PC-3 (cell line): ENCODE results near the gene PKIG. TPM values are rescaled to one million over a fixed set of nuclear protein-coding genes. Genes with fewer than 3 reads are reported as not detected.

Source experiments
- ATAC-seq: fragments of 200-7000 bp; cut with Tn5 transposase; 2 replicates; pipeline ENCODE4 v1.9.1; 2020; ENCODE audit warnings: mild to moderate bottlenecking, moderate library complexity
- BruUV-seq: library from RNA; stranded (reverse); fragments of 400-500 nt; replicated peaks from 2 replicates; lab custom pipeline; 2021; lab: Mats Ljungman, UMichigan
- CTCF ChIA-PET: fragments of 300-600 bp; sonication (Branson Sonifier 250); formaldehyde crosslinking; loops from one replicate; lab custom pipeline; 2022; ENCODE audit warnings: antibody characterized with exemption; lab: Charles Lee
- POLR2A ChIA-PET: fragments of 300-600 bp; sonication (Branson Sonifier 250); formaldehyde crosslinking; loops from one replicate; lab custom pipeline; 2022; ENCODE audit warnings: antibody characterized with exemption; ENCODE audit not compliant: unreplicated experiment; lab: Charles Lee
- DNase-seq: peaks from one replicate; pipeline ENCODE4 v3.0.0-alpha.2; 2015
- H2AFZ ChIP-seq: fragments of 300-600 bp; sonication (generic); 2 replicates; pipeline ENCODE4 v1.6.0; 2016; ENCODE audit warnings: antibody characterized with exemption, low read length
- H3F3A ChIP-seq: fragments of 300-600 bp; sonication (generic); one replicate; pipeline ENCODE4 v1.6.0; 2017; ENCODE audit warnings: antibody characterized with exemption, low read length, control low read depth, mild to moderate bottlenecking; ENCODE audit not compliant: unreplicated experiment
- H3K27ac ChIP-seq: fragments of 300-600 bp; sonication (generic); 2 replicates; pipeline ENCODE4 v1.5.1; 2016; ENCODE audit warnings: mild to moderate bottlenecking, low read length
- H3K27me3 ChIP-seq: fragments of 300-600 bp; sonication (generic); 2 replicates; pipeline ENCODE4 v1.6.1; 2016; ENCODE audit warnings: low read length, mixed read lengths
- H3K36me3 ChIP-seq: fragments of 300-600 bp; sonication (generic); 2 replicates; pipeline ENCODE4 v1.6.1; 2016; ENCODE audit warnings: low read depth, mixed run types, low read length, mixed read lengths
- H3K4me1 ChIP-seq: fragments of 300-600 bp; sonication (generic); 2 replicates; pipeline ENCODE4 v1.5.1; 2016; ENCODE audit warnings: low read length; ENCODE audit not compliant: insufficient read depth
- H3K4me2 ChIP-seq: fragments of 300-600 bp; sonication (generic); 2 replicates; pipeline ENCODE4 v1.6.0; 2016; ENCODE audit warnings: low read length
- H3K4me3 ChIP-seq: fragments of 300-600 bp; sonication (generic); 2 replicates; pipeline ENCODE4 v1.5.1; 2016; ENCODE audit warnings: mild to moderate bottlenecking, low read length, mixed read lengths
- H3K79me2 ChIP-seq: fragments of 300-600 bp; sonication (generic); 2 replicates; pipeline ENCODE4 v1.6.1; 2017; ENCODE audit warnings: low read length, mixed read lengths
- H3K9ac ChIP-seq: fragments of 300-600 bp; sonication (generic); 2 replicates; pipeline ENCODE4 v1.6.0; 2016; ENCODE audit warnings: mild to moderate bottlenecking, low read length
- H3K9me2 ChIP-seq: fragments of 300-600 bp; sonication (generic); replicated peaks from 2 replicates; pipeline ENCODE4 v1.6.1; 2016; ENCODE audit warnings: mixed run types, low read length, mixed read lengths
- H3K9me3 ChIP-seq: fragments of 300-600 bp; sonication (generic); 2 replicates; pipeline ENCODE4 v1.6.1; 2016; ENCODE audit warnings: low read length, mixed read lengths
- H4K20me1 ChIP-seq: fragments of 300-600 bp; sonication (generic); 2 replicates; pipeline ENCODE4 v1.6.1; 2016; ENCODE audit warnings: low read length, mixed read lengths
- CTCF ChIP-seq: fragments of 300-600 bp; sonication (generic); conservative IDR thresholded peaks from 2 replicates; pipeline ENCODE4 v1.5.1; 2017; ENCODE audit warnings: antibody characterized with exemption, low read depth, mild to moderate bottlenecking, low read length
- EZH2 ChIP-seq: fragments of 300-600 bp; sonication (generic); IDR thresholded peaks from one replicate; pipeline ENCODE4 v1.6.1; 2017; ENCODE audit warnings: antibody characterized with exemption, mild to moderate bottlenecking, low read length; ENCODE audit not compliant: unreplicated experiment
- EZH2phosphoT487 ChIP-seq: fragments of 300-600 bp; sonication (generic); IDR thresholded peaks from 2 replicates; pipeline ENCODE4 v1.6.1; 2018; ENCODE audit warnings: mild to moderate bottlenecking, antibody characterized with exemption, low read length, borderline replicate concordance
- intact Hi-C: fragments of 100-400 bp; cut with micrococcal nuclease; formaldehyde crosslinking; loops from 2 replicates; pipeline ENCODE4 v1.9.0; 2023
- total RNA-seq: library from RNA; depleted of rRNA; stranded (reverse); fragments of >200 nt; gene quantifications from 2 replicates; pipeline ENCODE4 v1.2.3, GENCODE V29; 2014

PKIG gene
- total RNA-seq, 1 experiment from 2014 or later = 47.5 TPM

GRCh38 chr20:44615169-44615791 lies 32.9 kb downstream of the PKIG start:
- no TSS peak for BruUV-seq
- no peaks in the 10 kb centered on the region for H3K27me3 ChIP-seq
- no peak overlapping the region for H3K27ac ChIP-seq
- H3K4me1 ChIP-seq = no peaks in the 10 kb centered on the region
- H3K9me3 ChIP-seq = no peaks in the 10 kb centered on the region
- H3K9ac ChIP-seq = no peak overlapping the region
- H3F3A ChIP-seq = no peaks in the 10 kb centered on the region
- H3K4me3 ChIP-seq = no peak overlapping the region
- ATAC-seq (no peak), DNase-seq (no peak)
- POLR2A ChIA-PET = no interaction called here
- TF ChIP-seq CTCF = no peak
- CTCF ChIA-PET = no interaction called here
- no peak overlapping the region for H2AFZ ChIP-seq
- no peaks in the 10 kb centered on the region for H3K9me2 ChIP-seq
- intact Hi-C loops = no loop called here
- no peaks in the 10 kb centered on the region; the same call in 1 of the 2 replicates for H3K36me3 ChIP-seq
- H3K4me2 ChIP-seq = no peak overlapping the region
- H4K20me1 ChIP-seq = no peaks in the 10 kb centered on the region
- no peaks in the 10 kb centered on the region for H3K79me2 ChIP-seq

GRCh38 chr20:44615876-44616603 lies 33.7 kb downstream of the PKIG start:
- Histone ChIP-seq H4K20me1 (no peaks in the 10 kb centered on the region), H3K4me2 (no peak overlapping the region), H3K4me1 (no peaks in the 10 kb centered on the region), H3K36me3 (no peaks in the 10 kb centered on the region; the same call in 1 of the 2 replicates), H3K9me2 (no peaks in the 10 kb centered on the region), H2AFZ (no peak overlapping the region), H3F3A (no peaks in the 10 kb centered on the region), H3K79me2 (no peaks in the 10 kb centered on the region), H3K27ac (no peak overlapping the region), H3K9me3 (no peaks in the 10 kb centered on the region), H3K27me3 (no peaks in the 10 kb centered on the region), H3K9ac (no peak overlapping the region), H3K4me3 (no peak overlapping the region)
- no peak for DNase-seq
- BruUV-seq = no TSS peak
- TF ChIP-seq CTCF (no peak), EZH2phosphoT487 (no peak), EZH2 (no peak)
- no peak for ATAC-seq
- ChIA-PET POLR2A (no interaction called here), CTCF (no interaction called here)
- intact Hi-C loops = no loop called here

- Histone ChIP-seq H3K4me3 (no peak overlapping the region), H3K79me2 (no peaks in the 10 kb centered on the region), H3K9me2 (no peaks in the 10 kb centered on the region), H3K9ac (no peak overlapping the region), H3K9me3 (no peaks in the 10 kb centered on the region), H3F3A (no peaks in the 10 kb centered on the region), H3K36me3 (no peaks in the 10 kb centered on the region; the same call in 1 of the 2 replicates), H3K27ac (no peak overlapping the region), H3K4me2 (no peak overlapping the region), H4K20me1 (no peaks in the 10 kb centered on the region), H2AFZ (no peak overlapping the region), H3K4me1 (no peaks in the 10 kb centered on the region), H3K27me3 (no peaks in the 10 kb centered on the region)
- ChIA-PET CTCF (no interaction called here), POLR2A (interaction anchor here (0.6 kb wide), 1 partner anchor 11 kb away, joined by 18 read pairs; no protein-coding TSS in a partner anchor)
- DNase-seq = no peak
- BruUV-seq = no TSS peak
- no peak for ATAC-seq
- TF ChIP-seq EZH2 = no peak
- no peak for TF ChIP-seq EZH2phosphoT487
- TF ChIP-seq CTCF = no peak
- intact Hi-C loops = no loop called here
Measured at GRCh38 chr20:44616604-44616964, 34.2 kb downstream of the PKIG start.
